Nephron progenitor cell (in vitro differentiated cells): Measurements from ENCODE around the gene HES7.

Experiments
- DNase-seq: peaks from one replicate; pipeline ENCODE4 v3.0.0; 2021
- H3K27ac Mint-ChIP-seq: 2 replicates; pipeline ENCODE4 v1.8.0; 2021; ENCODE audit warnings: mild to moderate bottlenecking, moderate library complexity, mixed read lengths
- H3K27me3 Mint-ChIP-seq: 2 replicates; pipeline ENCODE4 v1.8.0; 2021; ENCODE audit warnings: mild to moderate bottlenecking, low read depth, mixed read lengths; ENCODE audit not compliant: poor library complexity
- H3K36me3 Mint-ChIP-seq: 2 replicates; pipeline ENCODE4 v1.8.0; 2021; ENCODE audit warnings: low read depth, mixed read lengths
- H3K4me1 Mint-ChIP-seq: 2 replicates; pipeline ENCODE4 v1.8.0; 2021; ENCODE audit warnings: mixed read lengths
- H3K4me3 Mint-ChIP-seq: 2 replicates; pipeline ENCODE4 v1.8.0; 2021; ENCODE audit warnings: mild to moderate bottlenecking, moderate library complexity, mixed read lengths
- H3K9me3 Mint-ChIP-seq: 2 replicates; pipeline ENCODE4 v1.8.0; 2021; ENCODE audit warnings: mild to moderate bottlenecking, moderate library complexity, mixed read lengths
- CTCF ChIP-seq: fragments of 200-600 bp; sonication (generic); IDR thresholded peaks from 2 replicates; pipeline ENCODE4 v1.5.0; 2021; ENCODE audit warnings: antibody characterized with exemption

Gene HES7

GRCh38 chr17:8087075-8087951, 36.6 kb downstream of the HES7 start, which contains the start of gene ALOX12B:
ALOX12B (minus strand) TSS chr17:8087716; CDS start chr17:8087442, 274 bp downstream.
- no peak for DNase-seq
- H3K36me3 Mint-ChIP-seq, result no peaks in the 10 kb centered on the region
- peaks cover 94% of the 10 kb centered on the region for H3K27me3 Mint-ChIP-seq
- peak within 1 kb of the TSS; percentile 69 for H3K27ac Mint-ChIP-seq
- no peaks in the 10 kb centered on the region for H3K4me1 Mint-ChIP-seq
- no peak within 1 kb of the TSS for H3K4me3 Mint-ChIP-seq
- H3K9me3 Mint-ChIP-seq, result no peaks in the 10 kb centered on the region
- TF ChIP-seq CTCF, result no peak

GRCh38 chr17:8084250-8084649, 39.7 kb downstream of the HES7 start:
- no peak for DNase-seq
- Mint-ChIP-seq H3K27me3 (peaks cover 94% of the 10 kb centered on the region), H3K4me1 (no peaks in the 10 kb centered on the region), H3K27ac (no peak overlapping the region), H3K36me3 (no peaks in the 10 kb centered on the region), H3K9me3 (no peaks in the 10 kb centered on the region), H3K4me3 (no peak overlapping the region)
- no peak for TF ChIP-seq CTCF

GRCh38 chr17:8082292-8082691, 41.6 kb downstream of the HES7 start:
- H3K36me3 Mint-ChIP-seq, result no peaks in the 10 kb centered on the region
- H3K27me3 Mint-ChIP-seq, result peaks cover 98% of the 10 kb centered on the region
- no peak for DNase-seq
- TF ChIP-seq CTCF, result no peak
- no peak overlapping the region for H3K27ac Mint-ChIP-seq
- H3K4me1 Mint-ChIP-seq, result no peaks in the 10 kb centered on the region
- H3K9me3 Mint-ChIP-seq, result peaks cover 3% of the 10 kb centered on the region
- no peak overlapping the region for H3K4me3 Mint-ChIP-seq

GRCh38 chr17:8081876-8082275, 42.0 kb downstream of the HES7 start:
- H3K4me1 Mint-ChIP-seq, result no peaks in the 10 kb centered on the region
- H3K27ac Mint-ChIP-seq, result no peak overlapping the region
- H3K36me3 Mint-ChIP-seq, result no peaks in the 10 kb centered on the region
- no peak for DNase-seq
- no peak for TF ChIP-seq CTCF
- no peak overlapping the region for H3K4me3 Mint-ChIP-seq
- peaks cover 99% of the 10 kb centered on the region for H3K27me3 Mint-ChIP-seq
- H3K9me3 Mint-ChIP-seq, result peaks cover 3% of the 10 kb centered on the region

GRCh38 chr17:8080799-8081219, 43.1 kb downstream of the HES7 start:
- Mint-ChIP-seq H3K9me3 (peaks cover 3% of the 10 kb centered on the region), H3K4me3 (no peak overlapping the region), H3K27me3 (peaks cover 99% of the 10 kb centered on the region), H3K36me3 (no peaks in the 10 kb centered on the region), H3K27ac (no peak overlapping the region), H3K4me1 (no peaks in the 10 kb centered on the region)
- TF ChIP-seq CTCF, result no peak
- DNase-seq, result no peak
